ENCODE measurements around the gene ACSF3. TPM values are rescaled to one million over a fixed set of nuclear protein-coding genes. Genes with fewer than 3 reads are reported as not detected.

The ACSF3 gene
- total RNA-seq (2021) (34.0 and 42.3 TPM in 2 replicates), Bru-seq, nascent RNA (percentile 63 among the genes with signal in this experiment), BruChase-seq, experiment 1, labeled RNA remaining after a 2-hour chase (percentile 65 among the genes with signal in this experiment), BruChase-seq, experiment 2, labeled RNA remaining after a 6-hour chase (percentile 56 among the genes with signal in this experiment)
- long read RNA-seq, full-length matches to known transcripts, result 8 of 20 reads
- long read RNA-seq, partial matches to known transcripts, result 2 of 20 reads
- long read RNA-seq, other reads (novel, unspliced or antisense), result 10 of 20 reads

DNA sequence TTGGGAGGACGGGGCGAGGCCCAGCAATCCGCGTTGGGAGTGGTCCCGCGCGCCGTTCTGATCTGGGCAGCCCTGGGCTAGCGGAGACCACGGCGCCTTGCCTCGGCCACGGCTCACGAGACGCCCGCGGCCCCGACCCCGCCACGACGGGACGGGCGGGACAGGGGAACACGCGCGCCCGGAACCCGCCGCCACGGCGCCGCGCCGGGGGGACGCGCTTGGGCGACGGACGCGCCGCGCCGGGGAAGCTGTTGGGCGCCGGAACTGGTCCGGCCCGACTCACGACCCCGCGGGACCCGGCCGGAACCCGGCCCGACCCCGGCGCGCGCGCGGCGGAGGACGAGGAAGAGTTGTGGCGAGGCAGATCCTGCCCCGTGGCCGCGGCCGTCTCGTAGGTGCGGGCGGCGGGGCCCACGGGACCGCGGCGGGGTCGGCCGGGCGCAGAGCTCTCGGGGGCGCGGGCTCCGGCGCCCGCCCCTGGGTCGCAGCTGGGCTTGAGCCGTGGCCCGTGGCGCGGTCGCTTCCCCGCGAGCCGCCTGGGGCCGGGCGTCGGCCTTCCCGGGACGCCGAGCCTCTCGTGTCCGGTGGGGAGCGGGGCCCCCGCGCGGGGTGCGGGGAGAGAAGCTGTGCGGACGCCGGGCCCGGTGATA is at the start of gene ACSF3:
ACSF3 (plus strand) TSS at position 251 of the 650 bp plus-strand sequence. CDS start 6,830 bp downstream, outside the sequence.
- Histone ChIP-seq H3K36me3 (ENCODE audit: low read depth) (no peaks in the 10 kb centered on the region), H3K9me3 (ENCODE audit: insufficient read depth, low read depth) (no peaks in the 10 kb centered on the region), H3K27me3 (ENCODE audit: insufficient read depth, low read depth) (peaks cover 45% of the 10 kb centered on the region), H2AFZ (peak within 1 kb of the TSS; percentile 93), H3K4me1 (replicated peaks; ENCODE audit: insufficient read depth) (peaks cover 8% of the 10 kb centered on the region), H3K4me3 (peak within 1 kb of the TSS; percentile 100), H3K27ac (no peak within 1 kb of the TSS), H3K9me2 (ENCODE audit: insufficient read depth) (no peaks in the 10 kb centered on the region; the same call in 1 of the 2 replicates), H3K79me2 (ENCODE audit: low read depth) (peaks cover 29% of the 10 kb centered on the region), H4K20me1 (ENCODE audit: insufficient read depth) (no peaks in the 10 kb centered on the region; the same call in 1 of the 2 replicates), H3F3A (ENCODE audit: insufficient read depth, low read depth) (no peaks in the 10 kb centered on the region), H3K4me2 (peak within 1 kb of the TSS; percentile 94)
- intact Hi-C loops (cut with micrococcal nuclease; ENCODE audit: unreplicated experiment), result no loop called here
- TF ChIP-seq CTCF (conservative IDR thresholded peaks at IDR 0.05) (no peak), EZH2 (IDR thresholded peaks at IDR 0.05; ENCODE audit: low read depth) (no peak)
- CTCF ChIA-PET, result no interaction called here
- no TSS peak for BruUV-seq (replicated peaks)
- peak in 1 of 2 experiments; percentile 59 for DNase-seq
- POLR2A ChIA-PET (ENCODE audit: unreplicated experiment), result no interaction called here

DNA sequence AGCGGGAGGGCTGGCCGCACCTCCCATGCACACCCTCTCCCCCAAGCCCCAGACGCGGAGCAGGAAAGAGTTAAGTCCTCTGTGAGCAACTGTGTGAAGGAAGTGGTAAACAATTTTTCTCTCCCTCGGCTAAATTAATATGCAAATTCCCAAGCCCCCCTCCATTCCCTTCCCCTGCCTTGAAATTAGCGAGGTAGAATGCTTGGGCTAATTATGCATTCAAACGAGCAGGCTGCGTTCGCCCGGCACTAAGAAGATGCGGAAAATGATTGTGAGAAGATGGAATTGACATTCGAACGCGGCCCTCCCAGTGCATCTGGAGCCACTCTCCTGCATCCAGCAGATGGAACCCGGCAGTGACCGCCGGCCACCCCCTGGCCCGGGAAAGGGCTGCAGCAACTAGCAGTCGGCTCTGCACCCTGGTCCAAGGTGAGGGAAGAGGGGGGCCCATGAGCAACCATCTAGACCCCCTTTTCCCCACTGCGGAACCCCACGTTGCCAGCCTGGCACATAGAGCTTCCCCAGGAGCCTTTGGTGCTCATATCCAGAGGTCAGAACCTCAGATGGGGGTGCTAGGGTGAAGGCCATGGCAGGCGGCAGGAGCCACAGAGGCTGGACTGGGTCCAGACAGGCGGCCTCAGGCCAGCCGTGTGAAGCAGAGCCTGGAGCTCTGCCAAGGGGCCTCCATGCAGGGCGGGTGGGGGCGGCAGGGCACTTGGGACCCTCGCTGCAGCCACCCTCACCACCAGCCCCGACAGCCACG is 49.1 kb upstream of the ACSF3 start:
- Histone ChIP-seq H3K79me2 (ENCODE audit: low read depth) (no peaks in the 10 kb centered on the region), H3K36me3 (ENCODE audit: low read depth) (no peaks in the 10 kb centered on the region), H3F3A (ENCODE audit: insufficient read depth, low read depth) (no peaks in the 10 kb centered on the region), H3K27ac (no peak overlapping the region), H2AFZ (no peak overlapping the region), H3K9me2 (ENCODE audit: insufficient read depth) (no peaks in the 10 kb centered on the region), H3K4me2 (no peak overlapping the region), H4K20me1 (ENCODE audit: insufficient read depth) (no peaks in the 10 kb centered on the region), H3K4me1 (replicated peaks; ENCODE audit: insufficient read depth) (no peaks in the 10 kb centered on the region), H3K27me3 (ENCODE audit: insufficient read depth, low read depth) (peaks cover 75% of the 10 kb centered on the region), H3K4me3 (no peak overlapping the region), H3K9me3 (ENCODE audit: insufficient read depth, low read depth) (no peaks in the 10 kb centered on the region)
- DNase-seq, result no peak
- no peak for TF ChIP-seq EZH2 (IDR thresholded peaks at IDR 0.05; ENCODE audit: low read depth)
- ChIA-PET CTCF (no interaction called here), POLR2A (ENCODE audit: unreplicated experiment) (no interaction called here)
- no TSS peak for BruUV-seq (replicated peaks)
- intact Hi-C loops (cut with micrococcal nuclease; ENCODE audit: unreplicated experiment), result no loop called here

- Histone ChIP-seq H3K27me3 (ENCODE audit: insufficient read depth, low read depth) (peaks cover 74% of the 10 kb centered on the region), H3K4me1 (replicated peaks; ENCODE audit: insufficient read depth) (no peaks in the 10 kb centered on the region), H4K20me1 (ENCODE audit: insufficient read depth) (no peaks in the 10 kb centered on the region), H3K4me2 (no peak overlapping the region), H3K79me2 (ENCODE audit: low read depth) (no peaks in the 10 kb centered on the region), H3K4me3 (no peak overlapping the region), H3F3A (ENCODE audit: insufficient read depth, low read depth) (no peaks in the 10 kb centered on the region), H3K9me3 (ENCODE audit: insufficient read depth, low read depth) (no peaks in the 10 kb centered on the region), H3K36me3 (ENCODE audit: low read depth) (no peaks in the 10 kb centered on the region), H2AFZ (no peak overlapping the region), H3K27ac (no peak overlapping the region), H3K9me2 (ENCODE audit: insufficient read depth) (no peaks in the 10 kb centered on the region)
- POLR2A ChIA-PET (ENCODE audit: unreplicated experiment), result no interaction called here
- intact Hi-C loops (cut with micrococcal nuclease; ENCODE audit: unreplicated experiment), result no loop called here
- no peak for DNase-seq
- BruUV-seq (replicated peaks), result no TSS peak
- TF ChIP-seq EZH2 (IDR thresholded peaks at IDR 0.05; ENCODE audit: low read depth) (no peak), CTCF (conservative IDR thresholded peaks at IDR 0.05) (no peak)
- CTCF ChIA-PET, result no interaction called here
Measured at GRCh38 chr16:89045181-89045815, 48.4 kb upstream of the ACSF3 start.

Measured in PC-9 (cell line).